Activated CD8-positive, alpha-beta T cell treated with anti-CD3 and anti-CD28 coated beads for 36 hours (primary cell): ENCODE data around the gene TCF4. TPM values are rescaled to one million over a fixed set of nuclear protein-coding genes. Genes with fewer than 3 reads are reported as not detected.

Experiments used
- ATAC-seq: fragments of 200-7000 bp; cut with Tn5 transposase; one replicate; pipeline ENCODE4 v1.10.0; 2021; ENCODE audit warnings: mild to moderate bottlenecking, moderate library complexity
- CTCF ChIA-PET: fragments of 350-600 bp; sonication (Branson Sonifier 250); formaldehyde crosslinking; loops from one replicate; lab custom pipeline; 2021; ENCODE audit warnings: antibody characterized with exemption; lab: Charles Lee
- POLR2A ChIA-PET: fragments of 350-600 bp; sonication (Branson Sonifier 250); formaldehyde crosslinking; loops from one replicate; lab custom pipeline; 2021; ENCODE audit warnings: antibody characterized with exemption; lab: Charles Lee
- DNase-seq: peaks from one replicate; pipeline ENCODE4 v3.0.0-alpha.2; 2020
- H3K27ac Mint-ChIP-seq: one replicate; pipeline ENCODE4 v1.8.0; 2021; ENCODE audit warnings: mild to moderate bottlenecking, mixed read lengths
- H3K27me3 Mint-ChIP-seq: one replicate; pipeline ENCODE4 v1.8.0; 2021; ENCODE audit warnings: mixed read lengths
- H3K36me3 Mint-ChIP-seq: one replicate; pipeline ENCODE4 v1.8.0; 2021; ENCODE audit warnings: low read depth, mixed read lengths
- H3K4me1 Mint-ChIP-seq: one replicate; pipeline ENCODE4 v1.8.0; 2021; ENCODE audit warnings: low read depth, mixed read lengths
- H3K4me3 Mint-ChIP-seq: one replicate; pipeline ENCODE4 v1.8.0; 2021; ENCODE audit warnings: mild to moderate bottlenecking, moderate library complexity, mixed read lengths
- H3K9me3 Mint-ChIP-seq: one replicate; pipeline ENCODE4 v1.8.0; 2021; ENCODE audit warnings: mixed read lengths
- CTCF ChIP-seq: fragments of 200-600 bp; IDR thresholded peaks from one replicate; pipeline ENCODE4 v1.8.0; 2022; ENCODE audit warnings: antibody characterized with exemption, mild to moderate bottlenecking
- intact Hi-C: fragments of 100-400 bp; cut with micrococcal nuclease; formaldehyde crosslinking; loops from one replicate; pipeline ENCODE4 v1.10.0; 2022
- total RNA-seq, 2 experiments: library from RNA; stranded (reverse); gene quantifications; one replicate each; pipeline ENCODE4 v1.2.3, GENCODE V29; 2021

Gene TCF4
- total RNA-seq, 2 experiments from 2014 or later, result 1.2 to 1.4 TPM

- intact Hi-C loops, result no loop called here
- DNase-seq (no peak), ATAC-seq (no peak)
- peaks cover 2% of the 10 kb centered on the region for H3K27me3 Mint-ChIP-seq
- H3K4me1 Mint-ChIP-seq, result no peaks in the 10 kb centered on the region
- no peak overlapping the region for H3K4me3 Mint-ChIP-seq
- CTCF ChIA-PET, result interaction anchor here (1.2 to 1.4 kb wide), 2 partner anchors 9 to 34 kb away, joined by 4 to 5 read pairs; no protein-coding TSS in a partner anchor
- H3K36me3 Mint-ChIP-seq, result no peaks in the 10 kb centered on the region
- POLR2A ChIA-PET, result no interaction called here
- H3K27ac Mint-ChIP-seq, result no peak overlapping the region
- no peak for TF ChIP-seq CTCF
- no peaks in the 10 kb centered on the region for H3K9me3 Mint-ChIP-seq
These were observed 138.4 kb downstream of the TCF4 start for GRCh38 chr18:55449412-55450140.

DNA sequence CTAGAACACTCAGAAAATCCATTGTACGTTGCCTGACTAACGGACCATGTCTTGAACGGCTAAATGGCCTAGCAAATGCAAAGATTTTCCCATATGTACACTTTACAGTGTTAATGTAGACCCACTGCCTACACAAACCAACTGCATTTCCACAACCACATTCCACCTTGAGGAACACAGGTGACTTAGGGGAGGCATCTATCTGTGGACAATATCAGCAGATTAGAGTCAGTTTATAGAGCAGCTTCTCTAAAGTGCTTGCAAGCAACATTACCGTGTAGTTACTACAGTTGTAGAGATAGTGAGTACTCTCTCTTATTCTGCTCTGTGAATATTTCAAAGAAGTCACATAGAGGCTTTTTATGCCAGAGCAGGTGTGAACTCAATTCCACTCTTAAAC lies 139.6 kb downstream of the TCF4 start:
- ChIA-PET POLR2A (interaction anchor here (0.7 kb wide), 1 partner anchor 357 kb away, joined by 3 read pairs; no protein-coding TSS in a partner anchor), CTCF (interaction anchor here (1.2 to 1.4 kb wide), 2 partner anchors 7 to 33 kb away, joined by 4 to 5 read pairs; no protein-coding TSS in a partner anchor)
- no peaks in the 10 kb centered on the region for H3K36me3 Mint-ChIP-seq
- H3K4me3 Mint-ChIP-seq, result no peak overlapping the region
- no peak overlapping the region for H3K27ac Mint-ChIP-seq
- no peaks in the 10 kb centered on the region for H3K4me1 Mint-ChIP-seq
- no peaks in the 10 kb centered on the region for H3K9me3 Mint-ChIP-seq
- no peak for DNase-seq
- intact Hi-C loops, result no loop called here
- H3K27me3 Mint-ChIP-seq, result peaks cover 2% of the 10 kb centered on the region
- no peak for ATAC-seq
- no peak for TF ChIP-seq CTCF

- intact Hi-C loops, result no loop called here
- no peaks in the 10 kb centered on the region for H3K9me3 Mint-ChIP-seq
- no peaks in the 10 kb centered on the region for H3K4me1 Mint-ChIP-seq
- no peak overlapping the region for H3K27ac Mint-ChIP-seq
- CTCF ChIA-PET, result no interaction called here
- ATAC-seq, result no peak
- POLR2A ChIA-PET, result no interaction called here
- no peaks in the 10 kb centered on the region for H3K36me3 Mint-ChIP-seq
- no peak overlapping the region for H3K4me3 Mint-ChIP-seq
- no peak for TF ChIP-seq CTCF
- H3K27me3 Mint-ChIP-seq, result peaks cover 2% of the 10 kb centered on the region
- DNase-seq, result no peak
These were observed 140.3 kb downstream of the TCF4 start for GRCh38 chr18:55447672-55448018.

GRCh38 chr18:55446996-55447671 lies 140.9 kb downstream of the TCF4 start:
- POLR2A ChIA-PET, result no interaction called here
- CTCF ChIA-PET, result no interaction called here
- no peak for TF ChIP-seq CTCF
- DNase-seq (no peak), ATAC-seq (no peak)
- no peak overlapping the region for H3K4me3 Mint-ChIP-seq
- no peak overlapping the region for H3K27ac Mint-ChIP-seq
- no peaks in the 10 kb centered on the region for H3K9me3 Mint-ChIP-seq
- no peaks in the 10 kb centered on the region for H3K4me1 Mint-ChIP-seq
- intact Hi-C loops, result no loop called here
- peaks cover 2% of the 10 kb centered on the region for H3K27me3 Mint-ChIP-seq
- no peaks in the 10 kb centered on the region for H3K36me3 Mint-ChIP-seq

DNA sequence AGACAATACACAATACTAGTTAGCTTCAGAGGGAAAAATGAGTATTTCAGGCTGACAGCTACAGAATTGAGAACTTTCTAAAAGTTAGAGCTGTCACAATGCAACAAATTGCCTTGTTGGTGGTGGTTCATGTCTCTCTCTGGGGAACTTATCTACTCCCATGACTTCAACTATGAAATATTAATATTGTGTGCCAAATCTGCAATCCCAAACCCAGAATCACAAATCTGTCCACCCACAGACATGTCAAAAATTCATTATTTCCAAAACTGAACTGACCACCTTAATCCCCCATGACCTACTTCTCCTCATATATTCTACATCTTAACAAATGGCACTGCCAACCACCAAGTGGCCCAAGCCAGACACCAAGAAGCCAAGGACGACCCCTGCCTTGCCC lies 143.5 kb downstream of the TCF4 start:
- Mint-ChIP-seq H3K27me3 (peaks cover 2% of the 10 kb centered on the region), H3K36me3 (no peaks in the 10 kb centered on the region), H3K4me3 (no peak overlapping the region), H3K27ac (no peak overlapping the region), H3K4me1 (no peaks in the 10 kb centered on the region), H3K9me3 (no peaks in the 10 kb centered on the region)
- ATAC-seq (no peak), DNase-seq (no peak)
- TF ChIP-seq CTCF, result no peak
- ChIA-PET CTCF (no interaction called here), POLR2A (no interaction called here)
- intact Hi-C loops, result no loop called here
